Transverse colon (tissue), 4 donors: ENCODE results near the gene ORMDL3. TPM values are rescaled to one million over a fixed set of nuclear protein-coding genes. Genes with fewer than 3 reads are reported as not detected.

ENCODE experiments used
- DNase-seq: peaks from one replicate; pipeline ENCODE4 v3.0.0-alpha.2; 2019
- H3K27ac ChIP-seq, 4 donors: fragments of 200-600 bp; sonication (generic); 2 replicates each; pipeline ENCODE4 v1.5.1; 2016 to 2018; ENCODE audit warnings: inconsistent platforms in 4 of 4
- H3K27me3 ChIP-seq: fragments of 200-600 bp; sonication (generic); 2 replicates; pipeline ENCODE4 v1.5.1; 2017; ENCODE audit warnings: inconsistent platforms
- H3K36me3 ChIP-seq, 4 donors: fragments of 200-600 bp; sonication (generic); 2 replicates each; pipeline ENCODE4 v1.5.1; 2017 to 2019; ENCODE audit warnings: inconsistent platforms in 4 of 4
- H3K4me1 ChIP-seq, 4 donors: fragments of 200-600 bp; sonication (generic); 2 replicates each; pipeline ENCODE4 v1.5.1; 2017 to 2020; ENCODE audit warnings: inconsistent platforms in 4 of 4
- H3K4me3 ChIP-seq, 4 donors: fragments of 200-600 bp; sonication (generic); 1 replicate in 1 of 4; 2 replicates in 3 of 4; pipeline versions ENCODE4 v1.5.1 to v1.6.1; 2017 to 2019; ENCODE audit warnings: inconsistent platforms in 4 of 4
- H3K9me3 ChIP-seq, 2 donors: fragments of 200-600 bp; sonication (generic); 2 replicates each; pipeline ENCODE4 v1.5.1; 2017 to 2019; ENCODE audit warnings: inconsistent platforms in 2 of 2
- CTCF ChIP-seq, 5 experiments: fragments of 200-600 bp in 3 of 5; fragments of 450-650 bp in 2 of 5; sonication (generic) in 3 of 5; IDR thresholded peaks; 1 replicate in 2 of 5; 2 replicates in 3 of 5; pipeline ENCODE4 v1.5.1; 2016 to 2017; ENCODE audit warnings: antibody characterized with exemption in 5 of 5, inconsistent platforms in 3 of 5, mild to moderate bottlenecking in 2 of 5, moderate library complexity in 1 of 5
- EP300 ChIP-seq: sonication (generic); formaldehyde crosslinking; IDR thresholded peaks from one replicate; pipeline ENCODE4 v1.6.1; 2017; ENCODE audit warnings: antibody characterized with exemption, low read depth
- POLR2A ChIP-seq: fragments of 450-650 bp; IDR thresholded peaks from one replicate; pipeline ENCODE4 v1.6.1; 2016; ENCODE audit warnings: antibody characterized with exemption, mild to moderate bottlenecking, moderate library complexity
- POLR2AphosphoS5 ChIP-seq, 3 donors: sonication (generic); formaldehyde crosslinking; IDR thresholded peaks; one replicate each; pipeline ENCODE4 v1.6.1; 2016; ENCODE audit warnings: antibody characterized with exemption in 3 of 3
- WGBS, 2 donors: methylation state at CpG; one replicate each; pipeline ENCODE4 v1.1.5; 2018; ENCODE audit warnings: low coverage in 1 of 2; 5-methylcytosine and 5-hydroxymethylcytosine counted together
- in situ Hi-C, 4 donors: fragments of 200-750 bp; cut with MboI; loops; one replicate each; pipeline versions ENCODE4 v1.15.0 to v1.15.1; 2017; ENCODE audit warnings: low sequenced_read_pairs in 3 of 4, low pct_ligation_motif_present in 1 of 4, low pct_unique_long_range_greater_than_20kb in 1 of 4
- intact Hi-C: fragments of 100-400 bp; cut with DNase I; formaldehyde crosslinking; loops from one replicate; pipeline ENCODE4 v1.15.1; 2023; ENCODE audit warnings: low total_unique reads
- total RNA-seq, 4 donors: library from RNA; depleted of rRNA; stranded (reverse); fragments of >200 nt; gene quantifications; one replicate each; pipeline ENCODE4 v1.1.0, GENCODE V29; 2016

The ORMDL3 gene
- total RNA-seq, 4 donors from 2014 or later = 47.4 to 78.9 (median 56.7) TPM

- DNase-seq = no peak
- WGBS, 2 donors = 63% methylated on average over 2 of the region's 2 CpGs; no CpG with 5 or more reads in 1 of the 2 donors
- TF ChIP-seq CTCF (IDR thresholded peaks at IDR 0.05) (no peak), EP300 (no peak), POLR2A (no peak), POLR2AphosphoS5 (IDR thresholded peaks at IDR 0.05) (no peak)
- Histone ChIP-seq H3K4me1 (peaks cover 0 to 24% (median 16%) of the 10 kb centered on the region in 4 donors), H3K9me3 (no peaks in the 10 kb centered on the region), H3K27me3 (no peaks in the 10 kb centered on the region), H3K36me3 (no peaks in the 10 kb centered on the region), H3K27ac (peak overlapping the region in 1 of 4 donors; percentile 12), H3K4me3 (no peak overlapping the region)
- in situ Hi-C loops (no loop called here), intact Hi-C loops (no loop called here)
Measured at GRCh38 chr17:39968761-39969160, 41.4 kb upstream of the ORMDL3 start.

GRCh38 chr17:39966771-39967170 is 39.4 kb upstream of the ORMDL3 start:
- Histone ChIP-seq H3K4me3 (no peak overlapping the region), H3K9me3 (no peaks in the 10 kb centered on the region), H3K36me3 (no peaks in the 10 kb centered on the region), H3K27me3 (no peaks in the 10 kb centered on the region), H3K4me1 (peaks cover 0 to 24% (median 16%) of the 10 kb centered on the region in 4 donors), H3K27ac (no peak overlapping the region)
- no peak for DNase-seq
- WGBS, 2 donors = 64% methylated on average over 6 of the region's 6 CpGs; no CpG with 5 or more reads in 1 of the 2 donors
- in situ Hi-C loops = no loop called here
- intact Hi-C loops = no loop called here
- no peak for TF ChIP-seq CTCF (IDR thresholded peaks at IDR 0.05)
- no peak for TF ChIP-seq POLR2AphosphoS5 (IDR thresholded peaks at IDR 0.05)
- no peak for TF ChIP-seq EP300
- no peak for TF ChIP-seq POLR2A

- Histone ChIP-seq H3K27ac (no peak overlapping the region), H3K36me3 (no peaks in the 10 kb centered on the region), H3K4me3 (no peak overlapping the region), H3K4me1 (peaks cover 0 to 23% (median 17%) of the 10 kb centered on the region in 4 donors), H3K27me3 (no peaks in the 10 kb centered on the region), H3K9me3 (no peaks in the 10 kb centered on the region)
- 68 to 74% methylated on average over 2 to 8 of the region's 8 CpGs for WGBS, 2 donors
- in situ Hi-C loops = no loop called here
- no peak for DNase-seq
- intact Hi-C loops = no loop called here
- TF ChIP-seq POLR2A (no peak), CTCF (IDR thresholded peaks at IDR 0.05) (no peak), POLR2AphosphoS5 (IDR thresholded peaks at IDR 0.05) (peak in 1 of 3 donors; percentile 31)
Measured at GRCh38 chr17:39965017-39965699, 37.8 kb upstream of the ORMDL3 start.

- H3K4me3 ChIP-seq = no peak overlapping the region
- 69% methylated on average over 6 of the region's 6 CpGs; no CpG with 5 or more reads in 1 of the 2 donors for WGBS, 2 donors
- peaks cover 0 to 17% (median 13%) of the 10 kb centered on the region in 4 donors for H3K4me1 ChIP-seq
- H3K27ac ChIP-seq = no peak overlapping the region
- no peaks in the 10 kb centered on the region for H3K27me3 ChIP-seq
- in situ Hi-C loops = no loop called here
- no peaks in the 10 kb centered on the region for H3K36me3 ChIP-seq
- no peaks in the 10 kb centered on the region for H3K9me3 ChIP-seq
- TF ChIP-seq CTCF (IDR thresholded peaks at IDR 0.05) (no peak), POLR2AphosphoS5 (IDR thresholded peaks at IDR 0.05) (no peak), EP300 (no peak), POLR2A (no peak)
- no peak for DNase-seq
- intact Hi-C loops = no loop called here
Measured at GRCh38 chr17:39963829-39964228, 36.4 kb upstream of the ORMDL3 start.
